IPS-18c (cell line): ENCODE data around the gene SLC12A7.

Experiments used
- H3K4me3 ChIP-seq: 2 replicates; pipeline ENCODE4 v1.7.0; 2013; ENCODE audit warnings: low read depth, mild to moderate bottlenecking, low read length, moderate library complexity; ENCODE audit not compliant: insufficient read depth
- H3K9me3 ChIP-seq: one replicate; pipeline ENCODE4 v1.6.1; 2013; ENCODE audit warnings: mild to moderate bottlenecking, low read length, moderate library complexity; ENCODE audit not compliant: control insufficient read depth, insufficient read depth

Gene SLC12A7

DNA sequence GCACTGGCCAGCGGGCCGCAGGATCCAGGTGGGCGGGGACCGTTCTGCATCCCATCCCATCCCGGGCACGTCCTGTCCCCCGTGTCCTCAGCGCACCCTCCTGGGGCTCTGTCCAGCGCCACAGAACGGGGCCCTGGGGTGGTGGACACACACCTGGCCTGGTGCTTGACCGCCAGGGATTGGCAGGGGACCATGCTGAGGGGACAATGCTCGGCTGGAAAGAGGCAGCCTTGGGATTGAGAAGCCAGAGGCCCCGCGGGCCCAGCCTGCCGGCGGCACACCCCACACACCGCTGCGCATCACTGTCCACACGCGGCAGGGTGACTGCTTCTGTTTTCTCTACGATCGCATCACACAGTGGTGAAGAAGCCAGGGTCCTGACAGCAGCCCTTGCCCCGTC lies 33.0 kb downstream of the SLC12A7 start:
- Histone ChIP-seq H3K4me3 (no peak overlapping the region), H3K9me3 (no peaks in the 10 kb centered on the region)

DNA sequence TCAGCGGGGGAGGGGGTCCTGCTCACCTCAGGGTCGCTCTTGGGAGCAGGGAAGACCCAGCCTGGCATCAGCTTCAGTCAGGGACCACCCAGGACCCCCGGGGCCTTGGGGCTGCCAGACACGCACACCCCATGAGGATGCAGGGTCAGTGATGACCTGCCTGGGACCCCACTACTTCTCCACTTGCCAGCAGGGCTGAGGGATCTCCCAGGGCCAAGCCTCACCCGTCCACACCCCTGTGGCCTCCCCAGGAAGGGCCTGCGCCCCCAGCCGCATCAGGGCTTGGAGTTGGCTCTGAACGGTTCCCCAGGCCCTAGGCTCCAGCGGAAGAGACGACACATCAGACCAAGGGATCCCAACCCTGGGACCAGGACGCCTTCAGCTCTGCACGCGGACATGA lies 33.7 kb downstream of the SLC12A7 start:
- Histone ChIP-seq H3K4me3 (no peak overlapping the region), H3K9me3 (no peaks in the 10 kb centered on the region)

DNA sequence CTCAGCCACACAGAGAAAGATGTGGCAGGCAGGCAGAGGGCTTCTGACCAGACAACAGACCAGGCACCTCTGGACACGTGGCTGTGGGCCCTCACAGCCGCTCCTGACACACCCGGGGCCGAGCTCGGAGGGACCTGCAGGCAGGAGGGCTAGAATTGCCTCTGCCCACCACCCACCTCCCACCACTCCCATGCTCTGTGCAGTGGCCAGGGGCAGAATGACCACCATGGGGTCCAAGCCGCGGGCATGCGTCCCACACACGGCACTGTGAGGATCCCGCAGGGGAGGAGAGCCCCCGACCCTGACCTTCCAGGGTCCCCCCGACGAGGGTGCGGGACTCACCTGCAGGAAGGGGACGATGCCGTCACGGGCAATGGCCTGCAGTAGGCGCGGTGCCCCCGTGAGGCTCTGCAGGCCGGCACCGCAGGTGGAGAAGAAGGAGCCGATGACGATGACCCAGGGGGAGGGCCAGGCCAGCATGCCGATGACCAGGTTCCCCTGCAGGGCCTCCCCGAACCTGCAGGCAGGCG lies 34.3 kb downstream of the SLC12A7 start:
- Histone ChIP-seq H3K4me3 (no peak overlapping the region), H3K9me3 (no peaks in the 10 kb centered on the region)

DNA sequence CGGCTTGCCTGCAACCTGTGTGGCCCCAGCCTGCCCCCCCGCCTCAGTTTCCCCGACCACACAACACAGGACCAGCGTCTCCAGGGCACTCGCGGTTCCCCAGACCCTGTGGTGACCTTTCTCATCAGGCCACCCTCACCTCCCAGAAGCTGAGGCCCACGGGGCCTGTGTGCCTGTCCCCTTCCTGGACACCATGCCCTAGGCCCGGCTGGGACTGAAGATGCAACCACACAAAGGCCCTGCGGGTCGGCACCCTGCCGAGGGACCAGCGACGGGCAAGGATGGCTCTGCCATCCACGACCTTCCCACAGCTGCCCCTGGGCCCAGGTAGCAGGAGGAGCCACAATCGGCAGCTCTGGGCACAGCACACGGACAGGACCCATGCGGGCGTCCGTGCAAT lies 34.8 kb downstream of the SLC12A7 start:
- Histone ChIP-seq H3K4me3 (no peak overlapping the region), H3K9me3 (no peaks in the 10 kb centered on the region)

DNA sequence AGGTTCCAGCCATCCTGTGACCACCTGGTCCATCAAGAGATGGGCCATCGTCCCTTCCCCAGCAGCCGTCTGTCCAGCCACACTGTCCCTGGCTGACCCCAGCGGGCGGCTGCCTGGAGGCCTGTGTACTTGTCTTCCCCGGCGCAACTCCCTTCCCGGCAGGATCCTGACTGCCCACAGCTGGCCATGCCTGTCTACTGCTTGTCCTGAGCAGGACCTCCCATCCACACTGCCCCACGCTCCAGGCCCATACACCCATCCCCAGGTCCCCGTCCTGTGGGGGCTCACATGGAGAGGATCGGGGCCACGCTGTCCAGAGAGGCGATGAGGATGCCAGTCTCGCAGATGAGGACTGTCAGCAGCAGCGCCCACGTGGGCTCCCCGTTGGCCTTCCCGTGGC lies 35.5 kb downstream of the SLC12A7 start:
- H3K9me3 ChIP-seq, result no peaks in the 10 kb centered on the region
- no peak overlapping the region for H3K4me3 ChIP-seq

DNA sequence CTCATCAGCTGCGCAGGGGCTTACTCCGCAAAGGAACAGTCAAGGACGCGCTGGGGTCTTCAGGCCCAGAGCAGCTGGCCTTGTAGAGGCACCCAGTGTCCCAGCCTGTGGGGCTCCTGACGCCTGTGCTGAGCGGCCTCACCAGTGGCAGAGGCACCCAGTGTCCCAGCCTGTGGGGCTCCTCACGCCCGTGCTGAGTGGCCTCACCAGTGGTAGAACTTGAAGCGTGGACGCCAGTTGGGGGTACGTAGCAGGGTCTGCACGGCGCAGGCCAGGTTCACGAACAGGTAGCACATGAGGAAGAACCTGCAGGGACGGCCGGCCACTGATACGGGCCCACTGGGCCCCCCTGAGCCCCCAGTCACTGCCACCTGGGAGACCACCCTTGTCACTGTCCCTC lies 35.9 kb downstream of the SLC12A7 start:
- Histone ChIP-seq H3K9me3 (no peaks in the 10 kb centered on the region), H3K4me3 (no peak overlapping the region)

DNA sequence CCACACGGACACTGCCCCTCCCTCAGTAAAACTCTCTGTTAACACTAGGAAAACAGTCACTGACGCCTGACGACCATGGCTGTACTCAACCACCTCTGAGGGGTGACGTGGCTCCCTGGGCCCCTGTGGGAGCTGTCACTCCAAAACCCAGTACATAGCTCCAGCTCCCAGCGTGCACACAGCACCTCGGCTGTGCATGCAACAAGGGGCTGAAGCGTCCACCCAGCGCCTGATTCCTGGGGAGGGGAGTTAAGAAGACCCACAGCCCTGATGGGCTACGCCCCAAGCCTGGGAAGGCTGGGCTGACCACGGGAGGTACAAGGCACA lies 36.3 kb downstream of the SLC12A7 start:
- Histone ChIP-seq H3K9me3 (no peaks in the 10 kb centered on the region), H3K4me3 (no peak overlapping the region)

DNA sequence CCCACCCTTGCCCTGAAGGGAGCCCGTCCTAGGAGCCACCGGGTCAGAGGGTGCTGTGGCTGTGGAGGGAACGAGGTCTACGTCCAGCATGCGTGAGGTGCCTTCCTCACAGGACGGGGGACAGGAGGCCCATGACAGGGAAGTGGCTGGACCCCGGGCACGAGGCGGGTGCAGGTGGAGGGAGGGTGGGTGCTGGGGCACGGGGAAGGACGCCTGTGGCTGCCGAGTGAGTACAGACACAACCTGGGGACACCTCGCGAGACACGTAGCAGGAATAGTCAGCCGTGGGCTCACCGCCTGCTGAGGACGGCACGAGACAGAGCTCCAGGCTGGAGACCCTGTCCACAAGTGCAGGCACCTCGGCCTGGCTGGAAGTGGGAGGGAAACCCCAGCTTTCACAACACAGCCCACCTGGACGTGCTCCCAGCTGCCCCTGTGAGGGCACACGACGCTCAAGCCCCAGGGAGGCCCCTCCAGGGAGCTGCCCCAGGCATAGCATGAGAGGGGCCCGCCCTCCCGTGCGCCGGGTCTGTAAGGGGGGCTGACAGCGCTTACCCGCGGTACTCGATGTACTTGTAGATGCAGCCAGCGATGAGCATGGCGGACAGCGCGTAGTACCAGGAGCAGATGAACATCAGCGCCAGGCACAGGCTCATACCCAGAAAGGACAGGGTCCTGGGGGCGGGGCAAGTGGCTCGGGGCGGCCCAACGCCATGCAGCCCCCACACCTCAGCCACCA lies 36.9 kb downstream of the SLC12A7 start:
- H3K4me3 ChIP-seq, result no peak overlapping the region
- no peaks in the 10 kb centered on the region for H3K9me3 ChIP-seq

DNA sequence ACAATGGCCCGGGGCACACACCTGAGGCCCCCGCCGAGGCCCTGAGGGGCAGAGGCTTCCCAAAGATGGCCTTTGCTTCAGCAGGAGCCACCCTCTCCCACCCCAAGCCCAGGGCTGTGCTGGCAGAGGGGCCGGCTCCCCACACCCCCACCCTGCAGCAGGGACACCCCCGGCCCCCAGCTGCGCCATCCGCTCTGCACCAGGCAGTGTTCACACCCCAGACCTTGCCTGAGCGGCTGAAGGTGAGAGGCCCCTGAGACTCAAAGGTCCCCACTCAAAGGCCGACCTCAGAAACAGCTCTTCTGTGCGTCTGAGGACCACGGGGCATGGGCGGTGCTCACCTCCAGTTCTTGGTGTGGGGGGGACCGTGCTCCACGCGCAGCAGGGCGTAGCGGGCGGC lies 37.6 kb downstream of the SLC12A7 start:
- Histone ChIP-seq H3K9me3 (no peaks in the 10 kb centered on the region), H3K4me3 (no peak overlapping the region)

DNA sequence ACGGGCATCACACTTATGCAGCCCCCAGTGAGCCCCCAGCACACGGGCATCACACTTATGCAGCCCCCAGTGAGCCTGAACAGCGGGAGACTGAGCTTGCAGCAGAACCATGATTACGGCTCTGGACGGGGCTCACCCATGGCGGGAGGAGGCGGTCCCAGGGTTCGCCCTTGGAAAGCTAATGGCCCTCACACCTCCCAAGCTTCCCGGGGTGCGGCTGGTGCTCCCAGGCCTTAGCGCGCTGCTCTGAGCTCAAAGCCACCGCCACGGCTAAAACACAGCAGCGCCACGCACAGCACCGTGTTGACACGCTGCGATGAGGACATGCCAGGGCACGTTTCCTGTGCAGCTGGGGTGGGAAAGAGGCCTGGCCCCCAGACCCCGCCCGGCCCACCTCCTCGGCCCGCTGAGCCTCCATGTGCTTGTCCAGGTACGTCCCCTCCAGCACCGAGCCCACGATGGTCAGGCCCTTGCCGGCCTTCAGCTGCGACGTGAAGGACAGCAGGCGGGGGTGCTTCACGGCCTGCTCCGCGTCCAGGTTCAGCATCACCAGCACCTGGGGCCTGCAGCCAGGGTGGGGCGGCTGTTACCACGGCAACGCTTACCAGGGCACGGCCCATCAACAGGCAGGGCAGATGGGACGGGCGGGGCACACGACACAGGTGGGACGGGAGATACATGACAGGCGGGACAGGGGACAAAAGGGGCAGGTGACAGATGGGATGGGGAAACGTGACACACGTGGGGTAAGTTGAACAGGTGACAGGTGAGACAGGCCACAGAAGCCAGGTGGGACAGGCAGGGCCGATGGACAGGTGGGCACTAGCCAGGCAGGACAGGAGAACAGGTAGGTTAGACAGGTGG lies 38.4 kb downstream of the SLC12A7 start:
- Histone ChIP-seq H3K9me3 (no peaks in the 10 kb centered on the region), H3K4me3 (no peak overlapping the region)

DNA sequence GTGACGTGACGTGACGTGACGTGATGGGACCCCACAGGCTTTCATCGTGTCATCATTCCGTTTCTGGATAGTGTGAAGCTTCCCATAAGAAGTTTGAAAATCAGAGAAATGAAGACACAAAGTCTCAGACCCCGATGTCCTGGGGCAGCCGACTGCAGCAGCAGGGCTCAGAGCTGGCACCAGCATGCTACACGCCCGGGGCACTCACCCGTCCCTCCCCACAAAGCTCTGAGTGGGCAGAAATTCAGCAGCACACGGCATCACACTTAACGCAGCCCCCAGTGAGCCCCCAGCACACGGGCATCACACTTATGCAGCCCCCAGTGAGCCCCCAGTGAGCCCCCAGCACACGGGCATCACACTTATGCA lies 42.2 kb downstream of the SLC12A7 start:
- Histone ChIP-seq H3K4me3 (no peak overlapping the region), H3K9me3 (no peaks in the 10 kb centered on the region)

DNA sequence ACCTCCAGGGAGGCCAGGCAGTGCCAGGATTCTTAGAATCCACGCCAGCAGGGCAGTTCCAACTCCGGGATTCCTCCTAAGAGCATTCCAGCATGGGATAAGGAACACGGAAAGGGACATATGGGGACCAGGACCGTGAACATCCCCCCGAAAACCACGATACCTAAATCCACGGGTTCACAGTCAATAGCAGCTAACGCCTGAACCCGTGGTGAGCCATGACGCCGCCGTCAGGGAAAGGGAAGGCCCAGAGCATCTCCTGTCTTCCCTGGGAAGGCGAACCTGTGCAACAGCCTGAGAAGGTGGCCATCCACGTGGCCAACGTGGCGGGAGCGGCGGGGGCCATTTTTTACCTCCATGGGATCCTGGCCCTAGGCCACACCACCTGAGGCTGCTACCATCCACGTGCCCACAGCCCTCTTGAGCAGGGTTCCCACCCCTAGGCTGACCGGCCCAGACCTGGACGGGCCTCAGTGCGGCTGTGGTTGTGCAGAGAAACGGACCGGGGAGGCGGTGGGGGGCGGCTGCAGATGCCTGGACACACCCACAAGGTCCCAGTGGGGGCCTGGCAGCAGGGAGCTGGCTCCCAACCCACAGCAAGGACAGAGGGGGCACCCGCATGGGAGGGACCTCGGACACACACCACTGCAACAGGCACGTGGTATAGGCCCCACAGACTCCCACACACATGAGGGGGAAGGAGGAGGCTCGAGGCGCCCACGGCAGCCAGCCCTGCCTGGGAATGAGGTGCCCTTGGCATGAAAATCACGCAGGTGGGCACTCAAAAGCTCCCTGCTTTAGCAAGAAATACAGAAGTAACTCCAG lies 42.8 kb downstream of the SLC12A7 start:
- no peak overlapping the region for H3K4me3 ChIP-seq
- H3K9me3 ChIP-seq, result no peaks in the 10 kb centered on the region

DNA sequence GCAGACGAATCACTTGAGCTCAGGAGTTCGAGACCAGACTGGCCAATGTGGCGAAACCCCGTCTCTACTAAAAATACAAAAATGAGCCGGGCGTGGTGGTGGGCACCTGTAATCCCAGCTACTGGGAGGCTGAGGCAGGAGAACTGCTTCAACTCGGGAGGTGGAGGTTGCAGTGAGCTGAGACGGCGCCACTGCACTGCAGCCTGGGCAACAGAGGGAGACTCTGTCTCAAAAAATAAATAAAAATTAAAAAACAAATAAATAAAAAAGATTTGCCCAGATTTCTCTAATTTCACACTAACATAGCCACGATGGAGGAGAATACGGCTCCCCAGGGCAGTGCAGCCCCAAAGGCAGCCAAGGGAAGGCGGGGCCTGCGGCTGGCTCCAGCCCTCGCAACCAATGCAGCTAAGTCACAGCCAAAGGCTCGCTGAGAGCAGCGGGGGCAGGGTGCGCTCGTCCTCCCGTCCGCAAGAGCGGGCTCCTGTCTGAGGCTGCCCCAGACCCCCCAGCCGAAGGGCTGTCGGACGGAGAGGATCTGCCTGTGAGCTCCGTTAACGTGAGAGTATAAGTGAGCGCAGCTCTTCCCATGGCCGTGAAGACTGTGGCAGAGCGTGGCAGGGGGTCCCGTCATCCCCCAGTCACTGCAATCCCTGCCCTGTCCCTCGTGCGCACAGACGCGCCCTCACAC lies 43.5 kb downstream of the SLC12A7 start:
- H3K9me3 ChIP-seq, result peaks cover 2% of the 10 kb centered on the region
- H3K4me3 ChIP-seq, result no peak overlapping the region

DNA sequence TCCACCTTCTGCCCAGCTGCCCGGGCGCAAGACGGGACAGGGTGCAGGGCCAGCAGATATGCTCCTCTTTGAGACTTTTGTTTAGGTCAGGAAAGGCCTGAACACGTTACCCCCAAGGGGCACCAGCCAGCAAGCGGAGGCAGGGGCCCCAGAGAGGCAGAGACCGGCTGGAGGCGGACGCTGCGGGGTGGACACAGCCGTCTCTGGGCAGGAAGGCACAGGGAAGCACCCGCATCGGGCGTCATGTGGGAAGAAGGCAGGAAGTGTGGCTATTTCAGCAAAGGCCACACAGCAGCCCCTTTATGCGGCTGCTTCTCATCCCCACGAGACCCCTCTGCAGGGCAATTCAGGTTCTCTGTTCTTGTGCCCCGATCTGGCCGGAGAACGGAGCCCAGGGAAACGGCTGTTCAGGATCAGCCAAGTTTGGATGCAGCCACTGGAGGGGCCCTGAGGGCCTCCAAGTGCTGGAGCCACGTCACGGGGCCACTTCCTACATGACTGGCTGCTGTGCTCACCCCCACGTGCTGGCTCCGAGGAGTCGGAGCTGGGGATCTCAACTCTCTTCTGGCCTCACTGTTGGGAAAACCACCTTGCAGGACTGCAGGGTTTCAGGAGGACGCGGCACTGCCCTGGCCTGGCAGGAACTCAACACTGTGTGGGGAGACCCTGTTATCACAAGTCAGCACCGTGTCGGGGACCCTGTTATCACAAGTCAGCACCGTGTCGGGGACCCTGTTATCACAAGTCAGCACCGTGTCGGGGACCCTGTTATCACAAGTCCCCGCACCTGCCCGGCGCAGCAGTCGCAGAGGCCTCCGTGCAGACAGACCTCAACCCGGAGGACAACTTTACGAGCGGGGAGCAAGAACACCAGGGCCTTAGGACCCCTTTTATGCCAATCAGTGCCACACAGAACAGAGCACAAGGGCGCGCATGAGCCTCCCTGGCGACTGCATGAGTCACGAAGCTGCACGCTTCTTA lies 44.4 kb downstream of the SLC12A7 start:
- peaks cover 5% of the 10 kb centered on the region for H3K9me3 ChIP-seq
- H3K4me3 ChIP-seq, result no peak overlapping the region

DNA sequence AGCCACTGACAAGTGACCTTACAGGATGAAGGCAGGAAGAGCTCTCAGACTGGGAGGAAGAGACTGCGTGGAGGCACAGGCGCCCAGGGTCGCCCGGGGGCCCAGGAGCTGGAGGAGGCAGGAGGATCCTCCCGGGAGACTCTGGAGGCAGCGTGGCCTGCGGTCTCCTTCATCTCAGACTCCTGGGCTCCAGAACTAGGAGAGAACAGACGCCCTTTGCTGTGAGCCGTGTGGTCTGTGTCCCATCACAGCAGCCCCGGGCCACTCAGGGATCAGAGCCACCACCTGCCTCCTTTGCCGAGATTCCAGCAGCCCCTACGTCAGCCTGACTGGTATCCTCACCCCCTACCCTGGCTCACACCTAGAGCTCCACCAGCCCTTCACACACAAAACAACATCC lies 45.2 kb downstream of the SLC12A7 start:
- H3K4me3 ChIP-seq, result no peak overlapping the region
- H3K9me3 ChIP-seq, result peaks cover 5% of the 10 kb centered on the region
